Tibial nerve (tissue), 4 donors: Measurements from ENCODE around the gene GRM4. TPM values are rescaled to one million over a fixed set of nuclear protein-coding genes. Genes with fewer than 3 reads are reported as not detected.

ENCODE experiments used
- DNase-seq, 2 donors: peaks; one replicate each; pipeline ENCODE4 v3.0.0-alpha.2; 2019; ENCODE audit warnings: low spot score in 2 of 2
- H3K27ac ChIP-seq, 4 donors: fragments of 200-600 bp; sonication (generic) in 3 of 4; one replicate each; pipeline ENCODE4 v1.5.1; 2017 to 2019; ENCODE audit warnings: mild to moderate bottlenecking in 1 of 4
- H3K27me3 ChIP-seq, 2 donors: fragments of 200-600 bp; sonication (generic) in 1 of 2; one replicate each; pipeline versions ENCODE4 v1.5.1 to v1.6.0; 2017 to 2019
- H3K36me3 ChIP-seq, 3 donors: fragments of 200-600 bp; sonication (generic); one replicate each; pipeline ENCODE4 v1.5.1; 2018 to 2019
- H3K4me1 ChIP-seq, 4 donors: fragments of 200-600 bp; sonication (generic) in 3 of 4; one replicate each; pipeline ENCODE4 v1.5.1; 2017 to 2019
- H3K4me3 ChIP-seq, 4 donors: fragments of 200-600 bp; sonication (generic) in 3 of 4; one replicate each; pipeline ENCODE4 v1.5.1; 2017 to 2019; ENCODE audit warnings: mild to moderate bottlenecking in 1 of 4, moderate library complexity in 1 of 4
- H3K9me3 ChIP-seq, 4 donors: fragments of 200-600 bp; sonication (generic) in 3 of 4; one replicate each; pipeline ENCODE4 v1.5.1; 2017 to 2019
- CTCF ChIP-seq, 5 experiments: fragments of 200-600 bp in 3 of 5; fragments of 450-650 bp in 2 of 5; sonication (generic) in 3 of 5; IDR thresholded peaks; one replicate each; pipeline ENCODE4 v1.5.1; 2016 to 2019; ENCODE audit warnings: antibody characterized with exemption in 5 of 5, mild to moderate bottlenecking in 3 of 5, moderate library complexity in 2 of 5
- EP300 ChIP-seq, 2 donors: sonication (generic); formaldehyde crosslinking; IDR thresholded peaks; one replicate each; pipeline ENCODE4 v1.6.1; 2017; ENCODE audit warnings: antibody characterized with exemption in 2 of 2, mild to moderate bottlenecking in 1 of 2
- POLR2A ChIP-seq, 2 donors: fragments of 450-650 bp; IDR thresholded peaks; one replicate each; pipeline ENCODE4 v1.6.1; 2017; ENCODE audit warnings: antibody characterized with exemption in 2 of 2, mild to moderate bottlenecking in 2 of 2, moderate library complexity in 2 of 2
- WGBS, 2 donors: methylation state at CpG; one replicate each; pipeline ENCODE4 v1.1.5; 2018; 5-methylcytosine and 5-hydroxymethylcytosine counted together
- total RNA-seq, 4 donors: library from RNA; depleted of rRNA; stranded (reverse); fragments of >200 nt; gene quantifications; one replicate each; pipeline ENCODE4 v1.1.0, GENCODE V29; 2016

The GRM4 gene
- total RNA-seq, 4 donors from 2014 or later: not detected

DNA sequence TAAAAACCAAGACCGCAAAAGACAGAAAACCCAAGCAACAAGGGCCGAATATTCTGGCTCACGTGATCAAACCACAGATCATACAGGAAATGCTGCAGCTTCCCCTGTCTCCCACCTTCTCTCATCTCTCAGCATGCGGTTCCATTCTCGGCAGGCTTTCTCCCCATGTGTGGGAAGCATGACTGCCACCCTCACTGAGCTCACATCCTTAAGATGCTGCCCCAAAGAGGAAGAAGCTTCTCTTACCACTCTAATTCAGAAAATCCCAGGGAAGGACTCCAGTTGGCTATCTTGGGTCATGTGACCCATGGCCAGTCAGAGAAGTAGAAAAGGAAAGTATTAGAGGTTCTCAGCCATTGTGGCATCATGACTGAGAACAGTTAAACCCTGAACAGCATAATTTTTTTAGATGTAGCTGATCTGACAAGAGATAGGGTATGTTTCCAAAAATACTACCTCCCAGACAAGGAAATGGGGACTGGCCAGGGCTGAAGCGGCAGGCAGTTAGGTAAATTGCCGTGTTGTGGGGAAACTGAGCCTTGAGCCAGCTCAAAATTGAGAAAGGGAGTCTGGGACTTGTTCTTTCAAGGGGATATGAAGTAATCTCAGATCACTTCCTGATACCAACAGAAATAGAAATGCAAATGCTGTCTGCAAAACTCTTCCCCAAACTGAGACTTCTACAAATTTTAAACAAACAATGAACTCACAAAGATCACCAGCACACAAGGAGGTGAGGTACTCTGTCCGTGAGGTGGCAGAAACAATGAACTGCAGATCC, 37.1 kb upstream of the GRM4 start:
- DNase-seq: no peak
- WGBS, 2 donors: 77 to 79% methylated on average over 8 of the region's 8 CpGs
- Histone ChIP-seq H3K36me3 (no peaks in the 10 kb centered on the region), H3K9me3 (peaks cover 0 to 18% (median 0%) of the 10 kb centered on the region in 4 donors), H3K4me1 (no peaks in the 10 kb centered on the region), H3K27ac (no peak overlapping the region), H3K27me3 (no peaks in the 10 kb centered on the region), H3K4me3 (peak overlapping the region in 1 of 4 donors; percentile 21)
- no peak for TF ChIP-seq CTCF (IDR thresholded peaks at IDR 0.05)
- TF ChIP-seq POLR2A (IDR thresholded peaks at IDR 0.05): no peak
- TF ChIP-seq EP300 (IDR thresholded peaks at IDR 0.05): no peak

- 42 to 56% methylated on average over 1 of the region's 1 CpG for WGBS, 2 donors
- no peaks in the 10 kb centered on the region for H3K4me1 ChIP-seq
- DNase-seq: no peak
- TF ChIP-seq CTCF (IDR thresholded peaks at IDR 0.05) (no peak), EP300 (IDR thresholded peaks at IDR 0.05) (no peak), POLR2A (IDR thresholded peaks at IDR 0.05) (no peak)
- H3K4me3 ChIP-seq: no peak overlapping the region
- H3K27ac ChIP-seq: peak overlapping the region in 1 of 4 donors; percentile 43
- H3K27me3 ChIP-seq: no peaks in the 10 kb centered on the region
- H3K9me3 ChIP-seq: peaks cover 0 to 18% (median 0%) of the 10 kb centered on the region in 4 donors
- H3K36me3 ChIP-seq: no peaks in the 10 kb centered on the region
Observed at GRCh38 chr6:34181908-34182307, 36.0 kb upstream of the GRM4 start.

- Histone ChIP-seq H3K27me3 (no peaks in the 10 kb centered on the region), H3K27ac (no peak overlapping the region), H3K9me3 (peaks cover 0 to 18% (median 0%) of the 10 kb centered on the region in 4 donors), H3K36me3 (no peaks in the 10 kb centered on the region), H3K4me3 (no peak overlapping the region), H3K4me1 (no peaks in the 10 kb centered on the region)
- 53 to 62% methylated on average over 7 to 12 of the region's 12 CpGs for WGBS, 2 donors
- TF ChIP-seq EP300 (IDR thresholded peaks at IDR 0.05): no peak
- no peak for TF ChIP-seq POLR2A (IDR thresholded peaks at IDR 0.05)
- no peak for TF ChIP-seq CTCF (IDR thresholded peaks at IDR 0.05)
- DNase-seq: no peak
Observed at GRCh38 chr6:34179106-34179720, 33.3 kb upstream of the GRM4 start.

- H3K36me3 ChIP-seq: no peaks in the 10 kb centered on the region
- peaks cover 0 to 12% (median 0%) of the 10 kb centered on the region in 4 donors for H3K9me3 ChIP-seq
- H3K4me3 ChIP-seq: no peak overlapping the region
- H3K4me1 ChIP-seq: no peaks in the 10 kb centered on the region
- no peaks in the 10 kb centered on the region for H3K27me3 ChIP-seq
- 88 to 92% methylated on average over 17 to 19 of the region's 19 CpGs for WGBS, 2 donors
- TF ChIP-seq POLR2A (IDR thresholded peaks at IDR 0.05) (no peak), CTCF (IDR thresholded peaks at IDR 0.05) (no peak), EP300 (IDR thresholded peaks at IDR 0.05) (no peak)
- no peak overlapping the region for H3K27ac ChIP-seq
- no peak for DNase-seq
Observed at GRCh38 chr6:34178357-34179105, 32.6 kb upstream of the GRM4 start.
